GM21786 (cell line): ENCODE results near the gene KCNN3.

ENCODE experiments used
- ATAC-seq: cut with Tn5 transposase; IDR thresholded peaks from one replicate; pipeline ENCODE4 v1.9.1; 2021; ENCODE audit not compliant: unreplicated experiment

KCNN3 gene

DNA sequence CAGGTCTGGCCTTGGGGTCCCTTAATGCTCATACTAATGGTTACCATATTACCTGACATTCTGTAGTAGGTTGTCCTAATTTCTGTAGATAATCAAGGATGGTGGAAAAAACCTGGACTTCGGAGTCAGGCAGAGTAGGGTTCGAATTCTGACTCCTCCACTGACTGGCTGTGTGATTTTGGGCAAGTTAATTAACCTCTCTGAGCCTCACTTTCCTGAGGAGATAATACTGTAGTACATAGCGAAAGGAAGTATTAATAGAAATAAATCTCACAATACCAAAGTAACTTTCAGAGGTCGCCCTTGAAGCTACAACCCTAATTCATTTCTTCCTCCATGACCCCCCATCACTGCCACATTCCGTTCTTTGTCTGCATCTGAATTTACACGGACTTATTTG lies 72.9 kb downstream of the KCNN3 start:
- ATAC-seq: no peak

DNA sequence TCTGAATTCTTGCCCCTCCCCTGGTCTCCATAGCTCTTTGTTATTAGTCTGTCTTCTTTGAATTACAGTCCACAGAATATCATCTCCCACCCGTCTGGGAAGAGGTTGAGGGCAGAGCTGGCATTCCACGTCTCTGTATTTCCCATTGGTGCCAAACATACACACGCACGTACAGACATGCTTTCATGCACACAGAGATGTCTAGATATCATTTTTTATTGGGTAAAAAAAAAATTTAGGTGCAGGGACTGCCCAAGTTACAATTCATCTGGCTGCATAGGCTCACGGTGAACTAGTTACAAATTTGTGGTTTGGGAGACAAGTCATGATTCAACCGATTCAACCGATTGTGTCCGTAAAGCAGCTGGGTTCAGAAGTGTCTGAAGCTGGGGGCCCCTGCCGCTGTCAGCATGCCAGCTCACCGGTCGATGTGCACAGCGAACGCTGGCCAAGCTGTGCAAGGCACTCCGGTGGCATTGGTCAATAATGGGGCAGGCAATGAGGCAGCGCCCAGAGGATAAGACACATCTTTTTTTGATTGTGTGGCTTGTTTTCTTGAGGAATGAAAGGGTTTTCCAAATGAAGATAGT lies 73.7 kb downstream of the KCNN3 start:
- no peak for ATAC-seq

DNA sequence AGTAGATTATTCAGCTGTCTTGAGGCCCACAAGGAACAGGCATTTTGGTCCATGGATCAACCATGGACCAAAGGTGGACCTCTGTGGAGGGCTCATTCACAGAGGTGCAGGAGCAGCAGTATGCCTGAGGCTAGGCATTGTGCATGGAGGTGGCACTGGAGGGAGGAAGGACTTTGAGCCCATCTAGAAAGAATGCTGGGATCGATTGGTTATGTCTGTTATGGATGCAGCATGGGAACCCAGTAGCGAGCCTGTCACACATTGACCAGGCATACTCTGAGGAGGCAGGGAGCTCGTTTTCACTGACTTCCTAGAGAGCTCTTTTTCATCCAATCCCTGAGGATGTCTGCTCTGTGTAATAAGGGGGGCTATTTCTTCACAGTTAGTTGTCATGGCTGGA lies 75.5 kb downstream of the KCNN3 start:
- no peak for ATAC-seq

DNA sequence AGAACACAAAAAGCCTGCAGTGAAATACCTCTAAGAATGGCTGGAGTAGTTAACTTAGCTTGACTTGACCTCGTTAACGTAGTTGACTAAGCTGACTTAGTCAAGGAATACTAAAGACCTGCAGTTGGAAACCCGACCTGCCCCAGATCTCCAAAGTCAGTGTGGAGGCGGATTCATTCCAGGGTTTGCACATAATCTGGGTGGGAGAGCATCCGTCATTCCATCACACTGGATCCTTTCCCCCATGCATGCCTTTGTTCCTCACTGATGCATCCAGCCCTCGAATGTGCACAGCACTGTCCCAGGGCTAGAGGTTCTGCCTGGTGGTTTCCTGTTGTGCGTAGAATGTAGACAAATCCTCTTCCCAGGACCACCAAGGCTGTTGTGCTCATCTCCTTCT lies 76.4 kb downstream of the KCNN3 start:
- ATAC-seq: no peak

DNA sequence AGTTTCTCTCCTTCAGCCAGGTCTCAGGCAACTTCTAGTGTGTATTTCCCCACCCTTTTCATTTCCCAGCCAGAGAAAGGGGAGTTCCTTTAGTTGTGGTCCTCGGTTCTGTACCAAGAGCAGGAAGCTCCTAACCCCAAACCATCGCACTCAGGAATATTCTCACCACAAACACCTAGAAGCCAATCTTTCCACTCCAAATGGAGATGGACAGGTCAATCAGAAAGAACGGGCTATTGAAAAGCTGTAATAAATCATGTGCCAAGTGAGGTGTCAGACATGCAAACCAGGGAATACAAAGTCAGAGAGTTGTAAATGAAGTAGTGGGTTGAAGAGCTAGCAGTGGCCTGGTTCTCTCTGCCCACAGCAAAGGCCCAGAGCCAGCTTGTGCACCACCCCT lies 77.2 kb downstream of the KCNN3 start:
- ATAC-seq: no peak

DNA sequence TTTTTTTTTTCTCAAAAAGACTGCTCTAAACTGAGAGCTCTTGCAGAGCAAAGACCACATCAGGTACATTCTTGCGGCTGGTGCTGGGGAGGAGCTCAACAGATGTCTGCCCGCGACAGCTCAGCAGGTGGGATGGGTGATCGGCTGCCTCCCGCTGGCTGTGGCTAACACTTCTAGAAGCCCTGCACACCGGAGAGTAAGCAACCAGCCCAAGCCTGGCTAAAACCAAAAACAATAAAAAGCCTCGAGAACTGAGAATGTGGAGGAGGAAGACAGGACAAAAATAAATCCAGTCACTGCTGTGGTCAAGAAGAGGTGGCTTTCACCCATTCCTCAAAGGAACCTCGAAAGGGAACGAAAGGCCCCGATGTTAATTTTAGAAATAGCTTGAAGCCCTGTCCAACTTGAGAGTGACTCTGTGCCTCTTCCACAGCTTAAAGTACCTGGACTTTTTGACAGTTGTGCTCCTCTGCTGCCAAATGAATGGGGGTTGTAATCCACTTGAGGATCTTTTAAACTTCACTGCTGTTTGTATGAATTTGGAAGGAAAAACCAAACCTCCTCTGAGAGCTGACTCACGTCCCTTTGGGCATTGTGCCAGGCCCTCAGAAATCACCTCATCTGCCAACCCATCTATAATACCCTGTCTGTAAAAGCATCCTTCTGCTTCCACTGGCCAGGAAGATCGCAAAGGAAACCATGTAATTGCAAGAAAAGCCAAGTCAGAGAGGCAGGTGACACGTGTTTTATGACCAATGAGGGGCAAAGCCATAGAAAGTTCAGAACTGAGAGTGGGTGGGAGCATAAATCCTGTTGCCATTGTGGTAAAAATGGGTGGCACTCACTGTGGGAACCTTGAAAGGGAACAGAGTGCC lies 78.6 kb downstream of the KCNN3 start:
- peak; percentile 77 for ATAC-seq

DNA sequence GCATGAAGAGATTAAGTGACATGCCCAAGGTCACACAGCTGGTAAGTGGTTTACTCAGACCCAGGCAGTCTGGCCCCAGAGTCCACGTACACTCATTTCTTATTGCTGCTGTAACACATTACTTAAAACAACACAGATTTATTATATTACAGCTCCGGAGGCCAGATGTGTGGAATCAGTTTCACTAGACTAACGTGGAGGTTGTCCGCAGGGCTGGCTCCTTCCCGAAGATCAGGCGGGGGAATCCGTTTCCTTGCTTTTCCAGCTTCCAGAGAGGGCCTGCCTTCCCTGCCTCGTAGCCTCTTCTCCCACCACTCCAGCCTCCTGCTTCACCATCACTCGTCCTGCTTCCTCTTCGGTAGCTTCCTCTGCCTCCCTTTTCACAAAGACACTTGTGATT lies 81.2 kb downstream of the KCNN3 start:
- no peak for ATAC-seq

DNA sequence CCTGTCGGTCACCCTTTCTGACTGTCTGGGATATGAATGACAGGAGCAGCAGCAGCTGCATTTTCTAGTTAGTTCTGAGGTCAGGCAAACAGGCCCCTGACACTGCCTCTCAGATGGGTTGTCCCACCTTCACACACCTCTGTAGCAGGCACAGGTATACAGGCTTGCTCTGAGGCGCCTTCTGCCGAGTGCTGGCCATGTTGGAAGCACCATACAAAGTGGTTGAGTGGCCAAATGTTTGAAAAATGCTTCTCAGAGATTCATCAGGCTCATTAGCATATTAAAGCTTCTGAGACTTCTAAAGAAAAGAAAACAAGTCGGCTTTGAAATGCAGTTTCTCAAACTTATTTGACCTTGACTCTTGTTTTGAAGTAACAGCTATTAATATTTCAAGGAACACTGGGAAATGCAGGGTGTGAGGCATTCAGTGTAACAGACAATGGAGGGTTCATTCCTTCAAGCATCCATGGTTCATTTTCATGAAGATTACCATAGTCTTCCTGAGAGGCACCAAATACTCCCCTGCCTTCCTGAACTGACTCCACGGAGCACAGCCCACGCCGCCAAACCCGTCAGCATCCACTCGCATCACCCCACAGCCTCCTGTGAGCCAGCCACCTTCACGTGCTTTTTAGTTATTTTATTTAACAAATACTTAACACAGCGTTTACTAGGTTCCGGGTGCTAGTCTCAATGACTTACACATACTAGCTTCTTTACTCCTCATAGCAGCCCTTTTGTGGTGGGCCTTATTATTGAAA lies 81.8 kb downstream of the KCNN3 start:
- no peak for ATAC-seq

DNA sequence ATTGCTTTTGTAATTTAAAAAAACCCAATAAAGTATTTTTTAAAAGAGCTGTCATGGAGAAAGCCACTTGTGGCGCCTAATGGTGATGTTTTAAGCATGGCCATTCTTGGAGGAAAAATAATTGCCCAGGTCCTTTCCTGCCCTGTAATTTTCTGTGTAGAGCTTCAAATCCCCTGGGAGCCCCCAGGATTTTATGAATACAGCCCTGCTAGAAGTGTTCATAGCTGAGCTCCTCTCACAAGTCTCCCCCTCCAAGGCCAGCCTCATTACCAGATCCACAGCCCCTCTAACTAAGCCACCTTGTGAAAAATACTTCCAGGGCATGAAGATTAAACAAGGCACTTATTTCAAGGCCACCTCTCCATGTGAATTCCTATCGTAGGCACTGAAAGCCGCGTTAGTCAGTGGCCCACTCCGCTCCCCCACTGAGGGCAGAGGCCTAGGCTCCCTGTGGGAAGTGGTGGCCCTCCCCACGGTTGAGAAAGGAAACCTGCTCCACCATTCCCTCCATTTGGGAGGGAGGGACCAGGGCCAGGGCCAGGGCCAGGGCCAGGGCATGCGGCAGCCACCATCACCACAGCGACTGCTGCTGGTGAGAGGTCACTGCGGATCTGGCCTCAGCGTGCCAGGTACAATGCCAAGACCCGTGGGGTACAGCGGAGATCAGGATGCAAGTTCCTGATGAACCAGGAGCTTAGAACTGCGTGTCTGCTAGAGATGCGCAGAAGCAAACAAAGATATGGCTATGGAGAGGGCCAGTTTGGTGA lies 83.1 kb downstream of the KCNN3 start:
- ATAC-seq: no peak

DNA sequence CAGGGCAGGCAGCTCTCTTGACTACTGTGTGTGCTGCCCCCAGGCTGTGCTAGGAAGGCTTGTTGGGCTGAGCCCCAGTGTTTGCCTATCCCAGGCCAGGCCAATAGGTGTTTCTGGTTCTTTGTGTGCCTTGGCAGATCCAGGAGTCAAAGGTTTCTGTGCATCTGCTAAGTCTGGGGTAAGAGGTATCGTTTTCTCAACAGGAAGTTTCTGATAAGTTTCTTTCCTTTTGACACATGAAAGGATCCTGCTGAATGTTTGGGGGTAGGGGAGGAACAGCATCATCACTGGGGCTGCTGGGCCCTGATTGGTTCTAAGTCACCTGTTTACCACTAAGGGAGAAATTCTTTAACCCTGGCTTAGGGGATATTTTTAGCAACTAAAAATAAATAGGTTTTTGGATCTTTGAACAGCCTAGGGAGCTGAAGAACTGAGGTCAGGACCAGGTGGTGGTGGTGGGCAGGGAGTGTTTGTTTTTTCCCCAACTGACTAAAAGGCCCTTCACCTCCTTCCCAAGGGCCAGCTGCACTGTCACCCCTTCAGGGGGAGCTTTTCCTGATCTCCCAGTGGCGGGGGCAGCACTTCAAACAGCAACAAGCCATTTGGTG lies 85.1 kb downstream of the KCNN3 start:
- peak; percentile 83 for ATAC-seq

DNA sequence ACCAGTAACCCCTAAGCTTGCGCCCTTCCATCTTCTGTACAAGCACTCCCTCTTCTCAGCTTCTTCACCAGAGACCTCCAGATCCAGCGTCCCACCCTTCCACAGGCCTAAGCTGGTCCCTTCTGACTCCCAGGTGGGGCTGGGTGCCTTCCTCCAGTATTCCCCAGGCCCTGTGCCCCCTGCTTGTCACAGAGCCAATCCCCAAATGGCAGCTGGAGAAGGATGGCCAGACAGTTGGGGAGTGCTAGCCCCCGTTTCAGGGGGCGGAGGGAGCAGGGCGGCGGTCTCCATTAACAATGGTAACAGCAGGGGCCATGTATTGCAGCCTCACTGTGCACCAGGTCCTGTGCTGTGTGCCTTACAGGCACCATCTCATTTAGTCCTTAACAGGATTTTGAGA lies 85.7 kb downstream of the KCNN3 start:
- ATAC-seq: no peak

DNA sequence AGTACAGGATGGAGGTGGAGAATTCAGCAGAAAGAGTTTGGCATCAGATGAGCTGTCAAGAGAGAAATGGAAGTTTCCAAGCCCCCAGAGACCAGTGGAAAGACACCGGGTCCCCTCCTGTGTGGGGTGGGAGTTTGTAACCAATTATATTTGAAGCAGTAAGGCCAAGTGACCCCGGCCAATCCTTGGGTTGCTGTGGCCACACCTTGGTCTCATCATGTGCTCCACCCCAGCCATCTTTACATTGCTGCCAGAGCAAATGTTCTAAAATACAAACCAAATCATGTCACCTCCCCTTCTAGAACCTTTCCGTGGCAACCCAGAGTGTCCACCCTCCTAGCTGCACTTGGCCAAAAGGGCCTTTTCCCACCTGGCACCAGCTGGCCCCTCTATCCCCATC lies 86.1 kb downstream of the KCNN3 start:
- ATAC-seq: no peak

DNA sequence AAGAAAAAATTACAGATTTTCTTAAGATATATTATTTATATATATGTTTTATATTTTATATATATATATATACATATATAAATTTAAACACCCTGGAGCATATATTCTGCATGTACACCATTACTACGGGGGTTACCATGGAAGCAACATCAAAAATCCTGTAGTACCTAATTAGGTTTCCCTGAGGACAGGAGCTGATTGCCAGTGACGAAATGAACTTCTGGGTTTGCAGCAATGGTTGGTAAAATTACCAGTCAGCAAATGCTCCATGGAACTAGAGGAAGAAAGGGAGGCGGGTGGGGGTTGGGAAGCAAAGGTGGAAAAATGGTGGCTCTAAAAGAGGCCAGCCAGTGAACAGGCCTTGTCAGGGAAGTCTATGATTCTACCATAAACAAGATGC lies 89.5 kb downstream of the KCNN3 start:
- no peak for ATAC-seq

DNA sequence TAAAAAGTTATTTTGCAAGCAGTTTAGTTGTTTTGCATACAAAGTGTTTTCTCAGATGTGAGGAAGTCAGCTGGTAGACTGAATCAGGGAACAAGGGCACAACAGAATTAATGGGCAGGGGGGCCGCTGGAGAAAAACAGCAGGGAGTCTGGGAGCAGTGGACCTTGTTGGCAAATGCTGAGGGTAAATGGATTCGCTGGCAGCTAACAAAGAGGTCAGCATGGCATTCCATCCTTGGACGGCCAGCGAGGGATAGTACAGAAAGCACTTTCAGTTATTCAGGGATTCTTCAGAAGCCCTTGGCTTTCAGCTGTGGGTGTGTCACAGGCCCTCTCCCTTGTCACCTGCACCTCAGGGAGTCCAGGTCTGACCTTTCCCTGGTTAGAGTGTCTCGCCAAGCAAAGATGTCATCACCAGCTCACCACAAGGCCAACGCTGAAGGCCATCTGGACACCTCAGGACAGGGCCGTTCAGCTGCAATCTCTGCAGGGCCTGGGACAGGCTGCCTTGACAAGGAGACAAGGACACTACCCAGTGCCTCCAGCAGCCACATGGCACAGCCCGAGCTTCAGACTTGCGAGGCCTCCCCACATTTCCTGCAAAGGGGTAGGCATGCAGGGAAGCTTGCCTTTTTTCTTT lies 90.4 kb downstream of the KCNN3 start:
- ATAC-seq: no peak

DNA sequence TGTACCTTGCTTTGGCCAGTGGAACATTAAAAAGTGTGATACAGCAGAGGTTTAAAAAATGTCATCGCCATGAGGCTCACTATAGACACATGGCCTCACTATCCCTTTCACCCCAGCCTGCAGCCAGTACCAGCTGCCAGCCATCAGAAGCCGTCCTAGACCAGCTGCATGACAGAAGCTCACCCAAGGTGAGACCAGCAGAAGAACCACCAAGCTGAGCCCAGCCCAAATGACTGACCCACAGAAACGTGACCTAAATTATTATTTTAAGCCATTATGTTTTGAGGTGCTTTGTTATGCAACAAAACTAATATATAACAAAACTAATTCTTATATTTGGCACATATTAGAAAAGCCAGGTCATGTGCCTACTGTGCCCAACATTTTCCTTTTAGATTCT lies 91.1 kb downstream of the KCNN3 start:
- ATAC-seq: no peak

DNA sequence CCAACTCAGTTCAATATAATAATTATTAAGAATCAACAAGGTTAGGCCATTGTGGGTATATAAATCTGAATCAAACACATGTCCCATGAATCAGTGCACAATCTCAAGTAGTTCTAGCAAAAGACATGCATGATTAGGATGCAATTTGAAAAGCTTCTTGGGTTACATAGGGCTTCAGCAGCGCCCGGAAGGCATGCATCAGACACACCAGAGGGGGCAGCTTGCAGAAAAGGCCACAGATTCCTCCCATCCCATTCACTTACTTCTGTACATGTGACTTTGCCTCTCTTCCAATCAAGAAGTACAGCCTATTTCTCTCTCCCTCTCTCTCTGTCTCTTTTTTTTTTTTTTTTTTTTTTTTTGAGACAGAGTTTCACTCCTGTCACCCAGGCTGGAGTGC lies 91.8 kb downstream of the KCNN3 start:
- no peak for ATAC-seq

DNA sequence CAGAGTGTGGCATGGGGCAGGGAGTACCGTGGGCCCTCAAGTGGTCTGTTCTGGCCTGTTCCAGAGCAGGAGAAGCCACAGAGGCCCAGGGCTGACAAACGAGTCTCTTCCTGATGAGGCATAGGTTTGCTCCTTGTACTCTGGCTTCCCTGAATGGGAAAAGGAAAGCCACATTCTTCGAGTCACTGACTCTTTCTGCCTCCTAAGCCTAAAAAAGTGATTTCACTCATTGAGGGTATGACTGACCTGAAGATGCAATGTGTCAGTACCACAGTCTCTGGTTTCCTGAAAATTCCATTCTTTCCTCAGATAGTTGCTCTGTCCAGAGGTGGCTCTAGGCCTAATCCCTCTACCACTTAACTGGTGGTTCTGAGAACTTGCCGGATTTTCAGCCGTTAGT lies 92.3 kb downstream of the KCNN3 start:
- no peak for ATAC-seq

DNA sequence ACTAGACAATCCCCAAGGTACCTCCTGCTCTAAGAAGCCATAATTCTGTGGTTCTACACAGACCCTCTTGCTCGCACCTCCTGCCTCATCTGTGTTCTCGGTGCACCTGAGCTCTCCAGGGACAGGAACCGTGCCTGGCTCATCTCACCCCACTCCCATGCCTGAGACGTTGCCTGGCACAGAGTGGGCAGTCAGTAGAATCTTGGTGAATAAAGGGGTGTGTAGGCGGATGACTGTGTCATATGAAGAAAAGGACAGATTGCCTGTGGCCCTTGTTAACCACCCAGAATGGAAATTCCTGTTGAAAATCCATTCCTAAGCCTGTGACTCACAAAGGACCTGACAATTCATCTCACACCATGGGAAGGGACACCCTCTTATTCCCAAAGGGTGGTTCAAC lies 92.9 kb downstream of the KCNN3 start:
- ATAC-seq: no peak

DNA sequence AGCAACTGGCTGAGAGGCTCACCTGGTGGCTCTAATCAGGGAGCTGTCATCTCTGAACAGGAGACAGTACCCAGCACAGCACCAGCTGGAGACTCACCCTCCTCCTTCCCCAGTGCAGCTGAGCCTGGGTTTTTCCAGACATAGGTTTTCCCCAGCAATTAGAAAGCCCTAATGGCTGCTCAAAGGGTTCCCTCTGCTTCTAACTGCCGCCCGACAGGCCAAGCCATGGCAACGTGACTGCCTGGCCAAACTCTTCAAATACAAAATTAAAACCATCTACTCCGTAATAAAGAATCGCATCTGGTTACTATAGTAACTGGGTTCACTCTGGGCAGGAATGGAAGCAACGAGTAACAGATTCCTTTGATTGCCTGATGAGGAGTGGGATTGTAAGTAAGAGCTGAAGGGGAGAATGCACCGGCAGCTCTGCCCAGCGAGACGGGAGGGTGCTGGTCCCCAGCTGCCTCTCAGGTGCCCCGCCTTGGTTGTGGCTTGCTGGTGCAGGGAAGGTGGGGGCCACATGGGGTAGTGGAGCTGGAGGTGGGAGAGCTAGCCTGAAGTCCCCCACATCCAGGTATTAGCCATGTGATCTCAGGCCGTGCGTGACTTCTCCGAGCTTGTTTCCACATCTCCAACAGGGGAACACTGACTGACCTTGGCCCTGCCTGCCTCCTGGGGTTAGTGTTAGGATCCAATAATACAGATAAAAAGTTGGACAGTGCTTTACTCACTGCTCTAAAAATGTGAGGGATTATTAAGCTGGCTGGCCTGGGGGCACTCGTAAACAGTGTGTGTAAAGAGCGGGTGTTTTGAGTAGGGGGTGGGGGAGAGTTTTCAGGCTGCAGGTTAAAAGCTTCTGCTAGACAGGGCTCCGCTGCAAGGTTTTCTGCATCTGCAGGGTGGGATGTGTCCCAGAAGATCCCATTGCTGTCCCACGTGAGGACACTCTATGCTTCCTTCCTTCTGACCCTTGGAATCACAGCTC lies 94.2 kb downstream of the KCNN3 start:
- no peak for ATAC-seq
